Neuron (in vitro differentiated cells): Measurements from ENCODE around the gene C1orf146.

Source experiments
- H2AFZ ChIP-seq: one replicate; pipeline ENCODE4 v1.6.1; 2013; ENCODE audit warnings: low read depth, mild to moderate bottlenecking, inconsistent platforms, low read length, moderate library complexity
- H3K27me3 ChIP-seq: one replicate; pipeline ENCODE4 v1.6.1; 2013; ENCODE audit warnings: low read length; ENCODE audit not compliant: insufficient read depth
- H3K36me3 ChIP-seq: one replicate; pipeline ENCODE4 v1.6.1; 2013; ENCODE audit warnings: low read length; ENCODE audit not compliant: insufficient read depth
- H3K4me1 ChIP-seq: one replicate; pipeline ENCODE4 v1.6.1; 2013; ENCODE audit warnings: low read length; ENCODE audit not compliant: insufficient read depth
- H3K4me3 ChIP-seq: 2 replicates; pipeline ENCODE4 v1.5.1; 2013; ENCODE audit warnings: mild to moderate bottlenecking, low read length, moderate library complexity
- H3K9me3 ChIP-seq: one replicate; pipeline ENCODE4 v1.6.1; 2013; ENCODE audit warnings: low read length

C1orf146 gene

GRCh38 chr1:92217721-92218120 is at the start of gene C1orf146:
Gene C1orf146 (plus strand): TSS chr1:92217915. CDS start chr1:92231421, 13,506 bp downstream.
- H3K27me3 ChIP-seq = no peaks in the 10 kb centered on the region
- H3K36me3 ChIP-seq = no peaks in the 10 kb centered on the region
- H3K4me1 ChIP-seq = no peaks in the 10 kb centered on the region
- no peak within 1 kb of the TSS for H3K4me3 ChIP-seq
- H3K9me3 ChIP-seq = no peaks in the 10 kb centered on the region
- no peak within 1 kb of the TSS for H2AFZ ChIP-seq

- Histone ChIP-seq H3K9me3 (no peaks in the 10 kb centered on the region), H3K27me3 (no peaks in the 10 kb centered on the region), H3K4me1 (peaks cover 11% of the 10 kb centered on the region), H3K4me3 (peak overlapping the region; percentile 31), H3K36me3 (no peaks in the 10 kb centered on the region), H2AFZ (no peak overlapping the region)
These were observed 49.1 kb upstream of the C1orf146 start for GRCh38 chr1:92168657-92169056.

- Histone ChIP-seq H3K4me3 (peak overlapping the region; percentile 31), H3K27me3 (no peaks in the 10 kb centered on the region), H3K9me3 (no peaks in the 10 kb centered on the region), H3K36me3 (no peaks in the 10 kb centered on the region), H3K4me1 (peaks cover 11% of the 10 kb centered on the region), H2AFZ (no peak overlapping the region)
These were observed 48.3 kb upstream of the C1orf146 start for GRCh38 chr1:92169214-92170005.

- H3K4me3 ChIP-seq = no peak overlapping the region
- H3K9me3 ChIP-seq = no peaks in the 10 kb centered on the region
- H3K4me1 ChIP-seq = no peaks in the 10 kb centered on the region
- H2AFZ ChIP-seq = no peak overlapping the region
- peaks cover 11% of the 10 kb centered on the region for H3K36me3 ChIP-seq
- no peaks in the 10 kb centered on the region for H3K27me3 ChIP-seq
These were observed 33.1 kb upstream of the C1orf146 start for GRCh38 chr1:92184632-92185031.

GRCh38 chr1:92186081-92186480 is 31.6 kb upstream of the C1orf146 start:
- H3K4me1 ChIP-seq = no peaks in the 10 kb centered on the region
- H3K4me3 ChIP-seq = no peak overlapping the region
- no peaks in the 10 kb centered on the region for H3K27me3 ChIP-seq
- H3K36me3 ChIP-seq = peaks cover 3% of the 10 kb centered on the region
- H2AFZ ChIP-seq = no peak overlapping the region
- H3K9me3 ChIP-seq = no peaks in the 10 kb centered on the region

GRCh38 chr1:92188436-92189255 is 29.1 kb upstream of the C1orf146 start:
- Histone ChIP-seq H3K27me3 (no peaks in the 10 kb centered on the region), H3K36me3 (peaks cover 3% of the 10 kb centered on the region), H3K4me3 (no peak overlapping the region), H3K9me3 (no peaks in the 10 kb centered on the region), H3K4me1 (no peaks in the 10 kb centered on the region), H2AFZ (no peak overlapping the region)

GRCh38 chr1:92191726-92192125 is 26.0 kb upstream of the C1orf146 start:
- Histone ChIP-seq H2AFZ (no peak overlapping the region), H3K9me3 (no peaks in the 10 kb centered on the region), H3K4me3 (no peak overlapping the region), H3K36me3 (no peaks in the 10 kb centered on the region), H3K4me1 (no peaks in the 10 kb centered on the region), H3K27me3 (no peaks in the 10 kb centered on the region)

GRCh38 chr1:92192246-92192645 is 25.5 kb upstream of the C1orf146 start:
- Histone ChIP-seq H3K4me1 (no peaks in the 10 kb centered on the region), H3K4me3 (no peak overlapping the region), H3K9me3 (no peaks in the 10 kb centered on the region), H3K27me3 (no peaks in the 10 kb centered on the region), H2AFZ (no peak overlapping the region), H3K36me3 (no peaks in the 10 kb centered on the region)

- Histone ChIP-seq H3K4me3 (no peak overlapping the region), H2AFZ (no peak overlapping the region), H3K36me3 (no peaks in the 10 kb centered on the region), H3K9me3 (no peaks in the 10 kb centered on the region), H3K4me1 (no peaks in the 10 kb centered on the region), H3K27me3 (no peaks in the 10 kb centered on the region)
These were observed 23.2 kb upstream of the C1orf146 start for GRCh38 chr1:92194511-92194910.

- H3K36me3 ChIP-seq = no peaks in the 10 kb centered on the region
- H3K9me3 ChIP-seq = peaks cover 1% of the 10 kb centered on the region
- H3K4me1 ChIP-seq = no peaks in the 10 kb centered on the region
- no peak overlapping the region for H3K4me3 ChIP-seq
- no peaks in the 10 kb centered on the region for H3K27me3 ChIP-seq
- H2AFZ ChIP-seq = no peak overlapping the region
These were observed 15.7 kb upstream of the C1orf146 start for GRCh38 chr1:92201973-92202372.

GRCh38 chr1:92203105-92203504 is 14.6 kb upstream of the C1orf146 start:
- H3K4me3 ChIP-seq = no peak overlapping the region

GRCh38 chr1:92210701-92211100 is 7.0 kb upstream of the C1orf146 start:
- Histone ChIP-seq H2AFZ (no peak overlapping the region), H3K27me3 (no peaks in the 10 kb centered on the region), H3K4me1 (no peaks in the 10 kb centered on the region)

More at GRCh38 chr1:92203105-92203504, 14.6 kb upstream of the C1orf146 start:
- peaks cover 1% of the 10 kb centered on the region for H3K9me3 ChIP-seq
- H3K27me3 ChIP-seq = no peaks in the 10 kb centered on the region
- H3K36me3 ChIP-seq = no peaks in the 10 kb centered on the region
- H2AFZ ChIP-seq = no peak overlapping the region
- no peaks in the 10 kb centered on the region for H3K4me1 ChIP-seq

GRCh38 chr1:92211166-92211565 is 6.5 kb upstream of the C1orf146 start:
- Histone ChIP-seq H3K4me3 (no peak overlapping the region), H3K4me1 (no peaks in the 10 kb centered on the region), H3K9me3 (peaks cover 1% of the 10 kb centered on the region), H3K27me3 (no peaks in the 10 kb centered on the region), H3K36me3 (no peaks in the 10 kb centered on the region), H2AFZ (no peak overlapping the region)

More at GRCh38 chr1:92210701-92211100, 7.0 kb upstream of the C1orf146 start:
- Histone ChIP-seq H3K9me3 (peaks cover 1% of the 10 kb centered on the region), H3K36me3 (no peaks in the 10 kb centered on the region), H3K4me3 (no peak overlapping the region)
